HG02840 (cell line): ENCODE results near the gene FBXL4.
A peak's percentile ranks its signal among the peaks of the same experiment; 100 is the strongest.

Source experiments
- ATAC-seq: cut with Tn5 transposase; IDR thresholded peaks from one replicate; pipeline ENCODE4 v1.9.1; 2021; ENCODE audit warnings: mild to moderate bottlenecking, moderate library complexity, moderate number of reproducible peaks; ENCODE audit not compliant: unreplicated experiment, low FRiP score

Gene FBXL4

DNA sequence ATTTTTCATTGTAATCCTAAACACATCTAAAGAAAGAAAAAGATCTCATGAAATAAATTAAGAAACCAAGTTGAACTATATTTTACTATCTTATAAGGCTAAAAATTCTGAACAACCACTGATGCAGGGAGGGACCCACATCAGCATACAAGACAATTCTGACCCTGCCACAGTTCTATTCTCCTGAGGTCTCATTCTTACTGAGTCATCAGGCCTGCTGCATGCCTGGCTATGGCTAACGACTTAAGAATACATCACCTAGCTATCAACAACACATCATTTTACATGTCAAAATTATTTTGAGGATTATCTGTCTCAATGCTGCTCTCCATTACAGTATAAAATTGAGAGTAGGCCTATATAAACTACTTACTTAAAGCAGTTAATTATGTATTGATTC lies 52.9 kb downstream of the FBXL4 start:
- ATAC-seq: no peak

DNA sequence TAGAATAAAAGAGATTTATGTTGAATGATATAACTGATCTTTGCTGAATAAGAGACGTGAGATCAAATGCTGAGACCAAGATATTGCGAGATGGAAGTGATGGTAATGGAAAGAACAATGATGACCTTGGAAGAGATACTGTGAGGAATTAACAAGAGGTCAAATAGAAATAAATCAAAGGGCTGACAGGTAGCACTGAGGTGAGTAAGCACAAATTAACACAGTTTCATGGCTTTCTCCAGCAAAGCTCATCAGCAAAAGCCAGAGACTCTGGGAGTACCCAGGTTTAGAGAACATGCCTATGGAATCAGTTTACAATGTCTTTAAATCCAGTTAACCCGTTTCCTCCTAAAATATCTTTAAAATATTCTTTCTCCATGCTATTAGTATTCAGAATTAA lies 60.1 kb downstream of the FBXL4 start:
- no peak for ATAC-seq

DNA sequence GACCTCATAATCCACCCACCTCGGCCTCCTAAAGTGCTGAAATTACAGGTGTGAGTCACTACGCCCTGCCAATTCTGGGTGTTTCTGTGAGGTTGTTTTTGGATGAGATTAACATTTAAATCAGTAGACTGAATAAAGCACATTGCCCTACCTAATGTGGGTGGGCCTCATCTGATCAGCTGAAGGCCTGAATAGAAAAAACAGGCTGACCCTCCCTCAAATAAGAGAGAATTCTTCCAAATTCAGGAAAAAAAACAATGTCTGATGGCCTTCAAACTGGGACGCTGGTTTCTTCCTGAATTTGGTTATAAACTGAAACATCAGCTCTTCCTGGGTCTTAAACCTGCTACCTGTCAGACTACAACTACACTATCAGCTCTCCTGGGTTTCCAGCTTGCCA lies 62.4 kb downstream of the FBXL4 start:
- ATAC-seq: no peak

DNA sequence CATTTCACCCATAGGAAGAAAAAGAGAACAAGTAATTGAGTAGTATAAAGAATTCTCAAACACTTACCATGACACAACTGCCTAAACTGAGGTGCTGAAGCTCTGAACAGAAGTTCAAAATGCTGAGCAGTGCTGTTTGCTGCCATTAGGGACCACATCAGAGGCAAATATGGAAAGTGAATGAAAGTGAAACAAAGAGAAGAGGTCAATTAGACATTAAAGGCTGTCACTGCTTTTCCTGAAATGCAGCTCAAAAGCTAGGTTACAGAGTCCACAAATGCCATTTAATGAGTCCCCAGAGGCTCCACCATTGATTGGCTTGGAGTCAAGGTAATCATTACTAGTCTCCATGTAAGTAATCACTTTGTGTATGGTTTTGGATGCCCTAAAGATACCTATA lies 67.3 kb downstream of the FBXL4 start:
- peak; percentile 86 for ATAC-seq

DNA sequence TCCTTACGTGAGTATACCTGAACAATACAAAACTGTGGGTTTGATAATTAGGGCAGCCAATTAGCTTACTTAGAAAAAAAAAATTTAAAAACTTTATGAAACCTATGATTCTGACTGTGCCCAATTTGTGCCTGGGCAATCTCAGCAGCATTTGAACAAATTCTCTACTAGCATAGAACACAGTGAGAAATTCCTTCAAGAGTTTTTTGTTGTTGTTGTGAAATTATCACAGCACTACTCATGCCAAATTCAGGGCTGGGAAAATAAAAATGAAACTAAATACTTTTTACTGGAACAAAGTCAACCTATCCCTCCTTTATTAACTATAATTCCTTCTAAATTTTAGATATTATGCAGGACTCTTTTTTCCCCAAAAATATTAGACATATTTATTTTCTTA lies 70.5 kb downstream of the FBXL4 start:
- ATAC-seq: no peak

DNA sequence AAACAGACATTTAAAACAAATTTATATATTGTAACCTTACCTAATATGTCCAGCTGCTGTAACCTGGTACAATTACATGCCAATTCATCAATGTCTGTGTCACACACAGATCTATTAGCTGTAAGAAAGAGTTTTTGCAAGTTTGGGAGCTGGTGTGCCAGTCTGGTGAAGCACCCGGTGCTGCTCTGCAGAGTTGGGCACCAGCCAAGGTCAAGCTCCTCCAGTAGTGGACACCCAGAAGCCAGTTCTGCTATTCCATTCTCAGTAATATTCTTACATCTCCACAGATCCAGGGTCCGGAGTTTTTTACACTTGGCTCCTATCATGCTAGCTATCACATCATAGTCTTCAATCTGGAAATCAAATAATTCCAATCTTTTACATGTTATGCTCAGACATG lies 72.4 kb downstream of the FBXL4 start:
- no peak for ATAC-seq

DNA sequence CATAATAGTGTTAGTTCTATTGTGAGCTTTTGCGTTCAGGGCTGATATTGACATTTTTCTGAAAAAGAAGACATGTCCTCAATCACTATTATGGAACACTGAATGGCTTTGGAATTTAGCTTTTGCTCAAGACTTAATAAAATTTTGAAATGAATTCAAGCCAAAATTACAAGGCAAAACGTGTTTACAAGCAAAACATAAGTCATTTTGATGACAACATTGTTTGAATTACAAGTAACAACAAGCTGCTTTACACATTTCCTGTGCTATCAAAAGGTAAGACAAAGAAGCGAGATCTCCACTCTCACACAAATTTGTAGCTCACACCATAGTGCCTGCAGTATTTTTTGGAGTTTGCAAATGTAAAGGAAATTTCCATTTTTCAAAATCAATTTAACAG lies 75.9 kb downstream of the FBXL4 start:
- ATAC-seq: no peak

DNA sequence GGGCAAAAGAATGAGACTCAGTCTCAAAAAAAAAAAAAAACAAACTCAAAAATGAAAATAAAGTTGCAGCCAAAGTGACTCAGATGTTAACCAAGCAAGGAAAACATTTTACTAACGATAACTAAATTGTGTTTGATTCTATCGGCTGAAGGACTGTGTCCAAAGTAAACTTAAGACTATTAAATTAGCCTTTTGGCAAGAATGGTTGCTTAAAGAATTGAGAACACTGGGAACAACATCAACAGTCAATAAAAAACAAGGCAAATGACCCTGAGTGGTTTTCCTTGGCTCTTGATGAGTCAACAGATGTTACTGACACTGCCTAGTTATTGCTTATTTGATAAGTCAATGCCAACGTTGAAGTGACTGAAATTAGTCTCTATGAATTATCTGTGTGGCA lies 76.7 kb downstream of the FBXL4 start:
- ATAC-seq: no peak

DNA sequence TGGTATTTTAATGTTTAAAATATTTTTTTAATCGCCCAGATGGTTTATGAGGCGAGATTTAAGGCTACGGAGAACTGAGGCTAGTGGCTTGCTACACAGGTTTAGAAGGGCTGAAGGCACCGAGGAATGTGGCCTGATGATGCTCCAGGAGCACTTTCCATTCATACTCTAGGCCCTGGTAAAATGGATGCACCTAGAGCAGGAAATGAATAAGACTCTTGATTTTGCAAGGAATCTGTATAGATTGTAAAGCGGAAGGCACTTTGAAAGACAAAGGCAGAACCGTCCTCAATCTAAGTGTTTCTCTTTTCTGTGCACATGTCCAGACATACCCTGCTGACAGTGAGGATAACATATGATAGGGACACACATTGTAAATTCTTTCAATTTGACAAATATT lies 83.2 kb downstream of the FBXL4 start:
- ATAC-seq: no peak

DNA sequence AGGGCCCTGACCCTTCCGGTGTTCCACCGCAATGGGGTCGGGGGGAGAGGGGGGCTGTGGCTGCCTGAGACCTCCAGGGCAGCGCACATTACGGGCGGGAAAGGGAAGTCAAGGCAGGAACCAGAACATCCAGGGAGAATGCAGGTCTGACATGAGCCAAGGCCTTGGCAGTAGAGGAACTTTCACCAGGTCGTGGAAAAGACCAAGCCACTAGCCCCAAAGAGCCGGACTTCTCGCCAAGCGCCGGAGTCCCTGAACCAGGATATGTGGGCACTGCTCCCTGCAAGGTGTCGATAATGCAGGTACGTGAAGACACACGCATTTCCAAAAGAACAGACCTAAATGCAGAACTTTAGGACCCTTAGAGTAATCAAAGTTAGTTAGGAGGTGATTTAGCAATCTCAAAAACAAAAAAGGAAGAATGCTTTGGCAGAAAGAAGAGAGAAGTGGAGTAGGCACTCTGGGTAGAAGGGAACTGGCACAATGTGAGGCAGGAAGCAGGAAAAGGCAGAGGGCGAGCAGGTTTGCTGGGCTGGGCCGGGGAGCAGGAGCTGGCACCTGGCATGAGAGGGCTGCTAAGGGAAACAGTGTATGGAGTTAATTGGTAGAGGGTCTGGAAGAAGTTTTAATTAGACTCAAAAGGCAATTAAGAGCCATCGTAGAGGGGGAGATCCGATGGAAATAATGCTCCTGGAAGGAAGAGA lies 99.1 kb downstream of the FBXL4 start:
- no peak for ATAC-seq

DNA sequence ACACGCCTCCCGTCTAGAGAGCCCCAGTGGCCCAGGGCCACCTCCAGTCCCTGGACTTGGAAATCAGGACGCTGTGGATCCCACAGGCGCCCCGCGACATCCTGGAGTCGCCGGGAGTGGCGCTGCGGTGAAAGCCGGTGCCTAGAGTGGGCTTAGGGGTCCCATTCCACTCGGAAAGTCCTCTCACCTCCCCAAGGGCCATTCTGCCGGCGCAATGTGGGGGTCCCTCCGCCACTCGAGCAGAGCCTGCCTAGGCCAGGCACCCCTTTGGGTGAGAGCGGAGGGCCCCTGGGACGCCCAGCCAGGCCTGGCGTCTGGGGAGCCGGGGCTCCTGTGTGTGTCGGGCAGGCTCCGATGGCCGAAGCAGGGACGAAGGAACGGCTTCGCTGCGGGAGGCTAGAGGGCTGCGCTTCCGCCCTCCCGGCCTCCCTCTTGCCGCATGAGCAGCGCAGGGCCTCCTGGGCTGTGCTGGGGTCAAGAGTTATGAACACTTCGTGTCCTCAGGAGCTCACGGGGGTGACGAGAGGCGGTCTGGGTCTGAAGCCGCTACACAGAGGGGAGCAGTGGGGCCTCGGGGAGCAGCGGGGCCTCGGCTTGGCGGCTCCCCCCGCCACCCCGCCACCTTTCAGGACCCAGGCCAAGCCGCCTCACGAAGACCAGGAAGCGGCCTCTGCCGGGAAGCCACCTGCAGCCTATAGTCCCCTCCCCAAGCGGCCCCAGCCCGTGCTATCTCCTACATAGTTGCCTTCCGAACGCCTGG lies 99.8 kb downstream of the FBXL4 start:
- peak; percentile 58 for ATAC-seq

DNA sequence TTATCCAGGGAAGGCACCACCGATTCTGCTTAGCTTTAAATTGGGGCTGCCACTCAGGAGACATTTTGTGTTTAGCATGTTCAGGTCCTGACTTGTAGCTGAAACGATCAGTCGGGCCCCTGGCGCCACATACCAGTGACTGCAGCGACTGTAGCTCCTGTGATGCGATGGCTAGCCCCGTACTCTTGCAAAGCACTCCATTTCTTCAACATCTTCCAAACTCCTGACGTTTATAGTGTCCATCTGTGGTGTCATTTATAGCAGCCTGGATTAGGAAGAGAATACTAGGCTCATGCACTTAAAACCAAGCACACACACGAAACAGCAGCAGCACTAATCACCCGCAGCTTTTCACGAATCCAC lies 100.3 kb downstream of the FBXL4 start:
- ATAC-seq: no peak

DNA sequence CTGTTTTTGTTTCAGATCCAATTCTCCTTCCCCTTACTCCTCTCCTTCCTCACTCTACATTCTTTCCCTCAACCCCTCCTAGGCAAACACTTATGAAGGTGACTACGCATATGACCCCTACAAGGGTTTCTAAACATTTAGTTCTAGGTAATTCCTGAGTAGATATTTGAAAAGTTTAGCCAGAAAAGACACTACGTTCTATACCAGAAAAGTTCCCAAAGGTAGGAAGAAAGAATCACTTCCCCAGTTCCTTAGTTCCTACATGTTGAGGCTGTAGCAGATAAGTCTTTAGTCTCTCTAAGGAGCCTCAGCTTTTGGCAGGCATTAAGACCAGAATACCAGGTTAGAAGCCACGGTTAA lies 101.7 kb downstream of the FBXL4 start:
- ATAC-seq: no peak

DNA sequence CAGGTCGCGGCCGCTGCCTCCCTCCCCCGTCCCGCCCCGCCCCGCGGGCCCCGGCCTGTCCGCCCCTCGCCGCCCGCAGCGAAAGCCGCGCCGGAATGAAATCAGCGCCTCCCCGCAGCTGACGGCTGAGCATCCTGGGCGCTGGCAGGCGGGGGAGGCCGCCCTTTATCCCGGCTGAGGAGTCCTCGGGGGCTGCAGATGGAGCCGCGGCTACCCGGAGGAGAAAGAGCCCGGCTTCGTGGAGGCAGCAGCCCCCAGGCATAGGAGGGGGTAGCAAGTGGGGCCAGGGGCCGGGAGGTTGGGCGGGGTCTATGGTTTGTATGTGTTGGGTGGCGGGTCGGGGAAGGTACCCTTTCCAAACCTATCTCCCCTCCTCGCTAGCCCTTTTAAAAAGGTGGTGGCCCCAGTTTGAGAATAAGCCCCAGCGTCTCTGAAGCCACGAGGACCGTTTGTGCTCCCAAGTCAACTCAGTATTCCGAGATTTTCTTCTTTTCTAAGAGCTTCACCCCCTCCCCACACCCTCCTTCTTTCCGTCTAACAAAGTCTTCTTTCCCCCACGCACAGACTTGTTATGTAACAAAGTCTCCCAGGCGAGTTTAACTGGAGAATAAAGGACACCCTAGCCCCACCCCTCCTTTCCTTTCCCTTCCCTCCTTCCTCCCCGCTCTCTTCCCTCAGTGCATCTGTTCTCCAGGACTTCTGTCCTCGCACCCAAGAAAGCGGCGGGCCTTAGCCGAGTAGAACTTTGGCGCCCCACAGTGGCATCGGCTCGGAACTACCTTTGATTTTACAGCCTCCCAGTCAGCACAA lies 102.3 kb downstream of the FBXL4 start:
- no peak for ATAC-seq

DNA sequence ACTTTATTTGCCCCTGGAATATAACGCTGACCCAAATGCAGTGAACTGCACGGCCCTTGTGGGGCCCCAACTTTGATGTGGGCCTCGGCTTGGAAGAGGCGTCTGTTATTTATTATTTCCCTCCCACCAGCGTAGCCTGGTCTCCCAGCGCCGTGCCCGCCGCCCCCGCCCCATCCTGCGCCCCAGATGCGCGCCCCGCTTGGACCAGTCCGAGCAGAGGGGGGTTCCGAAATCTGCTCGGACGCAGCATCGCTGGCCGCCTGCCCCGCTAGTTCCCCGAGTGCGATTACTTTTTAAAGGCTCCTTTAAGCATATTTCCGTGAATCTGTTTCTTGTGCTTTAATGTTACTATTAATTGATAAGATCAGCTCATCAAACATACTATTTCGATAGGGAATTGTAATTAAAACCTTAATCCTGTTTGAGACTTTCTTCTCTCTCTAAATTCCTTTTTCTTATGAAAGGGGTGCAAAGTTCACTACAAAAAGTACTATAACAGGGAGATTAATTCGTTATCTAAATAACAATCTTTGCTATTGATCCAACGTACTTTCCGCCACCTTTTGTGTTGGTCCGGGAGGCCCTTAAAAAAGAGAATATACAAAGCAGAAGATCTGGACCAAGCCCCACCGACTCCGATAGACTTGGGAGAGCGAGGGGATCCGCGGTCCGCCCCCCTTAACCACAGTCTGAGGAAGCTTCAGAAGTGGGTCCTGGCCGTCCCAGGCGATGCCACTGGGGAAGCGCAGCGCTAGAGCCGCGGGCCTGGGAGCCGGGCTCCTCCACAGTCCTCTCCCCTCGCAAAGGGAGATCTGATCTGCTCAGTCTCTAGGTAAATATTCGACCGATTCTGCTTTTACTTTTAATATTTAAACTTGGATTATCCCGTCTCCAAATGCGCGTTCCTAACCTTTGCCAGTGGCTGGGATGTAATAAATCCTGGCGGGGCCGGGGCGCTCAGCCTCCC lies 103.2 kb downstream of the FBXL4 start:
- no peak for ATAC-seq

DNA sequence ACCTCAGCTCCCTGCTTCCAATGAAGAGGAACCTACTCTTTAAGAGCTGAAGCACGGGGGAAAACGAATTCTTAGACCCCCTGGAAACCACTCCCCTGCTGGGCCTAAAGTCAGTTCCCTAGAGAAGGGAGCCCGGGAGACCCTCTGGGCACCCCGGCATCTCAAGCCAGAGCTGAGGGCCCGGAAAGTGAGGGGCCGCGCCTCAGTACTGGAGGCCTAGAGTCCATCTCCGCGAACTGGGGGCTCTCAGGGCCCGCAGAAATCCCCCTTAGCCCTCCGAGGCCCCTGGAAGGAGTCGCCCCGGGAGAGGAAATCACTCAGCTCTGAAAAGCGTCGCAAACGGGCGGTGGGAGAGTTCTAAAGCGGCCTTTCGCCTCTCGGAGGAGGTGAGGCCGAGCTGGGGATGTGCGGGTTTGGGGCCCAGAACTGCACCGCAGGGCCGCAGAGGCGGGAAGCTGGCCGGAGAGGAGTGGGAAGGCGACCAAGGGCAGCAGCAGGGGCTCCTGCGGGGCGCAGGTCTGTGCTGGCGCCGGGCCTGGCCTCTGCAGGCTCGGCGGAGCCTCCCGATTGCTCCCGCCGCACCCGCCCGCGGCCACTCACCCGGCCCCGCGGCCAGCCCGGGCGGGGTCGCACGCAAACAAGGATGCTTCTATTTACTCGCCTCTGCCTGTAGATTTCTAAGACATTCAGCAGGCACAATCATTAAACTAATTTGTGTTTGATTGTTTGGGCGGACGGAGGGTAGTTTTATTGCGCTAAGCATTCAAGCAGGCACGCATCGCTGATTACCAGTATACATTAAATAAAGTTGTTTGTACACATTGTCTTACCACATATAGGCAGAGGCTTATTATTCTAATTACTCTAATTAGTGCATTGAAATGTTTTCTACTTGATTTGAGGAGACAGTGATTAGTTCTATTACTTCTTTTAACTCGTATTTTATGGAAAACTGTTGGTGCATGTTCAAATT lies 104.2 kb downstream of the FBXL4 start:
- ATAC-seq: no peak

DNA sequence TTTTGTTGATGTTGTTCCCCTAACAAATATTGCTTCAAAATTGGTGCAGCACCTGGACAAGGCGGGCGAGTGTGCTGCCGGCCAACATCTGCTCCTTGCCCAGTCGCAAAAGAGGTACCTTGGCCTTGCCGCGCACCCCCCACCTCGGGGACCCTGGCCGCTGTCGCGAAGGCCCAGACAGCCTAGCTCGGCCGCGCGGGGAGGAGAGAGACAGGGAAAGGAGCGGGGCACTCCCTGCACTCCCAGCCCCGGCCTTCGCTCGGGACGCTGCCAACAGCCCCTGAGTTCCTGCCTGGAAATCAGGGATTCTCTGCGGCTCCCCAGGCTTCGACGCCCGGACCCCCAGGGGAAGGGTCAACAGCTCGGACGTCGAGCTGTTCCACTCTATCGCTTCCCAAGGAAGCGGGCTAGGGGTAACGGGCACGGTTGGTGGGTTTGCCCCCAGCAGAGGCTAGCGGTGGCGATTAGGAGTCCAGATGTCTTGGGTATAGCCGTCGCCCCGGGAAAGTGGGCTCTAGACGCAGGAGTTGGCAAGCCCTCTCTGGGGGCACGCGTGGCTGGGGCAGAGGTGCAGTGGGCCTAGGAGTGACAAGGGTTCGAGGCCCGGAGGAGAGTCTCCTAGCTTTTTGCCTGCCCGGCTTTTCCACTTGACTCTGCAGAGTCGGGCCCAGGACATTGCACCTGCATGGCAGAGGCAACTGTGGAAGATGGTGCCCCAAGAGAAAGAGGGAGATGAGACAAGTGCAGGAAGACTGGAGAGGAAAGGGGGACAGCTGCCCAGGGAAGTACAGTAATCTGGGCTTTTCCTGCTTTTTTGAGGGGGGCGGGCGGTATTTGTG lies 105.2 kb downstream of the FBXL4 start:
- ATAC-seq: no peak

DNA sequence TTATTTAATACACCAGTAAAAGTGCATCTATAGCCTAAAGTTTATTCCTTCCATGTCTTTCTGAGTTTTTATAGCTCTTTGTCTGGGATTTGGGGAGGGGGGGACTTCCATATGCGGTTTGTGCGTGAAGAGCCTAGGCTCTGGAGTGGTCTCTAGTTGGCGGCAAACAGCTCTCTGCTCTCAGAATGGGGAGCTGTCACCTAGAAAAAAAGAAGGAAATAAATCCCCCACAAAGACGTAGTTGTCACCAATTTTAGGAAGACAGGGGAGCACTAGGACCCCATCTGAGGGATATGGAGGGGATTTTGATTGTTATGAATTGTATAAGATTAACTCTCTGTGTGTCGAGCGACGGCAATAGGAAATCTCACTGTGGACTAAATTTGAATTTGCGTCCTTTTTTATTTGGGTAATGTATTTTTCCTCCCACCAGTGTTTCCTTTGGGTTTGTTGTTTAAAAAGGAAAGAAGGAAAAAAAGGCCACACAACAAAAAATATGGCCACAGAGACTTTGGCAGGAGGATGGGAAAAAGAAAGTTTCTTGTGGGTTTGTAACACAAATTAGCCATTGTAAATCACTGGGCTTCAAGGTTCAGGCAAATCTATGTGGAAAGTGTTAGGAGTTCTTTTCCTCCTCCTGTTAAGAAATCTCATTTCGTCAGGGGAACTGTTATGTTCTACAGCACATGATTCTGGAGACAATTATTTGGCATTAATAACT lies 106.0 kb downstream of the FBXL4 start:
- no peak for ATAC-seq
